HG03025 (cell line): ENCODE results near the gene ENTPD8.
"Not testable (repeated sequence)": the region's sequence is repeated elsewhere in the genome, so short reads cannot be mapped to it uniquely, and the experiment has no call there.

Experiments
- ATAC-seq: cut with Tn5 transposase; IDR thresholded peaks from one replicate; pipeline ENCODE4 v1.9.1; 2021; ENCODE audit warnings: mild to moderate bottlenecking, moderate library complexity; ENCODE audit not compliant: unreplicated experiment, low FRiP score

ENTPD8 gene

GRCh38 chr9:137459152-137459600, 18.0 kb upstream of the ENTPD8 start, which contains the start of gene NSMF:
NSMF (minus strand) TSS chr9:137459334; CDS start chr9:137459102, 232 bp downstream.
- peak; percentile 41 for ATAC-seq

GRCh38 chr9:137458194-137459151, 17.3 kb upstream of the ENTPD8 start:
- ATAC-seq: peak; percentile 12

- ATAC-seq: no peak
Observed at GRCh38 chr9:137457406-137458193, 16.4 kb upstream of the ENTPD8 start.

DNA sequence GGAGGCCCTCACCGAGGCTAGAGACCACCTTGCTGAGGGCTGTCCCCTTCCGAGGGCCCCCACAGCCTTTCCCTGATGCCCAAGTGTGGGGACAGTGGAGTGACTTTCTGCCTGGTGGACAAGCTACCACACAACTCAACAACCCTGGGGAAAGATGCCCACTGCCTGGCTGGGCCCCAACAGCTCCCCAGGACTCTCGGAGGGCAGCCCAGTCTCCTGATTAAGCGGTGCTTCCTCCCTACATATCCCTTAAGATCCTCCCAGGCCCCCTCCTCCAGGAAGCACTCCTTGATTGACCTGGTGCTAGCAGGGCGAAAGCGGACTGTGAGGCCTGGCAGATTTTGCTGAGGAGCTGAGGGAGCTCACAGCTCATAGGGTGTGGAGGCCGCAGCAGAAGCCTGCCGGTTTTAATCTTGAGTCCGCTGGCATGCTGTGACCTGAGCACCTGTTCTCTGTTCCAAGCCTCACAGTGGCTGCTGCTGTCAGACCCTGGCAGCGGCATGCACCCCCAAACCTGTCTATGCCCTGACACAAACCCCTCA, 15.8 kb upstream of the ENTPD8 start:
- ATAC-seq: no peak

- no peak for ATAC-seq
Observed at GRCh38 chr9:137456061-137456863, 15.1 kb upstream of the ENTPD8 start.

DNA sequence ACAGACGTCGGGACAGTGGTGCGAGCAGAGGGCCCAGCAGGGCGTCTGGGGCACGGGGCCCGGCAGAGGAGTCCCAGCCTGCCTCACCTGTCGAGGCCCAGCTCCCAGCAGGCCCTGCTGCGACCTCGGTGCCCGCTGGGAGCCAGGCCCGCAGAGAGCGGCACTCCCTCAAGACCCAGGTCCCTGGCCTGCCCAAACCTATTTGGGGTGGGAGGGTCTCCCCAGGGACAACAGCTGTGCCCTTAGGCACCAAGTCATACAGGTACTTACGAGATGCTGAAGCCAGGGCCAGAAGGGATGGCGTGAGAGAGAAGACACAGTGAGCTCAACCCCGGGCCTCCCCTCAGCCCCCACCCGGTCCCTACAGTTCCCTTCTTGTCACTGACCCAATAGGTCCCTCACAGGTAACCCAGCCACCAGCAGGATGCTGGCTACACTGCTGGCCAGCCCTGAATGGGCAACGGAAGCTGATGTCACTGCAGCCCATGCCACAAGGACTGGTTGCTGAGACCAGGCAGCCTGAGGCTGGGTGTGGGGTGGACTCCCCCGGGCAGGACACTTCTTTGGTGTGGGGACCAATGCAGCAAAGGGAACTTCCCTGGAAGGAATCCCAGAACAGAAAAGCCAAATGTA, 14.3 kb upstream of the ENTPD8 start:
- ATAC-seq: no peak

DNA sequence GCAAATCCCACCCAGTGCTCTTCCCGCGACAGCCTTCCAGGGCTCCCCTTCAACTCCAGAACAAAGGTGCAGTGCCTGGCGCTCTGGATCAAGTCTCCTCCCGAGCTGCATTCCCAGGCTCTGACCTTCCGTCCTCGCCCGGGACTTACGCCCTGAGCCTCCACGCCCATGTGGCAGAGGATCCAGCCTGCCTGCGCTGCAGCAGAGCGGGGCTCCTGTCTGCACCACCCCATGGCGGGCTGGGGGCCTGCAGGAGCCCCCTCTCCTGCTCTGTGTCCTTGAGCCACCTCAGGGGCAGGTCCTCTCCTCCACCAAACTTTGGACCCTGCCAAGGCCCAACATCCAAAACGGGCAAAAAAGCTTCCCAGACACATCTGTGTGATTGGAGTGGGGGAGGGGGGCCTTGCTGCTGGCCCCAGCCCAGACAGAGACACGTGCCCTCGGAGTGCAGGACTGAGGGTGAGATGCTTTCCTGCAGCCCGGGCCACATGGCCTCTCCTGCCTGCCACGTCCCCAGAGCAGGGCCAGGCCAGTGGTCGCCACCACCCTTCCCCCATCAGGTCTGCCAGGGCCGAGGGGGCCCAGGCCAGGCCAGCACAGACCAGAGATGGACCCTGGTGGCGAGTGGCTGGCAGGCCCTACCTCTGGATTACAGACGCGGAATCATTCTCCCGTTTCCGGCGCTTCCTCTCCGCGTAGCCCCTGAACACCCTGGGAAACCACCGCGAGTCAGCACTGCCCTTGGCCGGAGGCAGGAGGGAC, 13.6 kb upstream of the ENTPD8 start:
- no peak for ATAC-seq

DNA sequence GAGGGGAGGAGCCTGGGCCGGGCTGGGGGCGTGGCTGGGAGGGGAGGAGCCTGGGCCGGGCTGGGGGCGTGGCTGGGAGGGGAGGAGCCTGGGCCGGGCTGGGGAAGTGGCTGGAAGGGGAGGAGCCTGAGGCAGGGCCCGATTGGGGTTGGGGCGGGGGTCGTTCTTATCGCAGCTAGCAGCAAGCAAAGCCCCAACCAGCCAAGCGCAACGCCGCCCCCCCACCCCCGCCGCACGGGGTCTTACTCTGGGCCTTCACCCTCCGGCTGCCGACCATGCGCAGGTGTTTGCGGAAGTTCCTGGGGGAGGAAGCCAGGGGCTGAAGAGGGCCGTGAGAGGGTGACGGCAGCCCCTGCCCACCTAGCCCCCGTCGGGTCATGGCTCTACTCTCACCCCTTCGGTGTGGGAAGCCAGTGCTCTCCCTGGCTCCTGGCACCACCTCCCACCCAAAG, 13.0 kb upstream of the ENTPD8 start:
- no peak for ATAC-seq

DNA sequence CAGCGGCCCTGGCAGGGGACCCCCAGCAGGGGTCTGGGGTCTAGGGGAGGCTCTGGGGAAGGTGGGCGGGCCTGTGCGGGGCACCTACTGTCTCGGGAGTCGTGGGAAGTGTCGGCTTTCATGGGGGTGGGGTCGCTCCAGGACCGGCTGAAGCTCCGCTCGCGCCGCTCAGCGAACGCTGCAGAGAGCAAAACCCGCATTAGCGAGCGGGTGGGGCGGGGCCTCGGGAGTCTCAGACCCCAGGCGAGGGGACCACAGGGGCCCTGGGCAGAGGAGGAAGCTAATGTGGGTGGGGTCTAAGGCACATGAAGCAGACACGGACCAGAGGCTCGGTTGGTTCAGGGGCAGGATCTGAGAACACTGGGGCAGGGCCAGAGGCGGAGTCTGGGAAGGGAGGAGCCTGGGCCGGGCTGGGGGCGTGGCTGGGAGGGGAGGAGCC, 12.5 kb upstream of the ENTPD8 start:
- ATAC-seq: no peak

DNA sequence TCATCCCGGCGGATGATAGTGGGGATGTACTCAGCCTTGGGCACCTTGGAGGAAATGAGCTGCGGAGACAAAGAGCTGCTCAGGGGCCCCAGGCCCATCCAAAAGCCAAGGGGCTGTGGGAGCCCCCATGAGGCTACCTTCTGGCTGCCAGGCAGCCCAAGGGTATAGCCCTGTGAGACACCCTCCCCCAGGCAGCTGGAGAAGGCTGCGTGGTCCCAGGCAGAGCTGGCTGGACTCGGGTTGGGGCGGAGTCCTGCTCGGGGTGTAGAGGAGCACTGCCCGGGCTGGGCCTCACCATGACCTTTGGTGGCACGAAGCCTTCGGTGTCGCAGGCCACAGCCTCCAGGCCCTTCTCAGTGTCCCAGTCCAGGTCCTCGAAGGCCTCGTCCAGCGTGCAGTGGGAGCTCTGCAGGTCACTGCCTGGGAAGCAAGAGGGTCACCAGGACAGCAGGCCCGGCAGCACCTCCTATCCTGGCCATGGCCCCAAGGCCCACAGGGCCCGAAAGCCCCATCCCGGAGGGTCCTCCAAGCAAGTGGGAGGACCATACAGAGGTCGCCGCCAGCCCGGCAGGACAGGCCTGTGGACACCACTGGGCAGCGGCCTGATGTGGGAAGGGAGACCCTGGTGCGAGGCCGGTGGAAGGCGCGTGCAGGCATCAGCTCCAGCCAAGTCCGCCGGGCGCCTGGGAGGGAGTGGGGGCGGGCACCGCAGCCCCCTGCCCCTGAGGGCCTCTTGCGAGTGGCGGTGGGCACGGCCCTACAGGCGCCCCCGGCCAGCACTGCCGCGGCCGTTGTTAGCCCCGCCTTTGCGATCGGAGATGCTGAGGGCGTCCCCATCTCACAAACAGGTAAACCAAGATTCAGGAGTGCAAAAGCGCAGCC, 11.8 kb upstream of the ENTPD8 start:
- no peak for ATAC-seq

DNA sequence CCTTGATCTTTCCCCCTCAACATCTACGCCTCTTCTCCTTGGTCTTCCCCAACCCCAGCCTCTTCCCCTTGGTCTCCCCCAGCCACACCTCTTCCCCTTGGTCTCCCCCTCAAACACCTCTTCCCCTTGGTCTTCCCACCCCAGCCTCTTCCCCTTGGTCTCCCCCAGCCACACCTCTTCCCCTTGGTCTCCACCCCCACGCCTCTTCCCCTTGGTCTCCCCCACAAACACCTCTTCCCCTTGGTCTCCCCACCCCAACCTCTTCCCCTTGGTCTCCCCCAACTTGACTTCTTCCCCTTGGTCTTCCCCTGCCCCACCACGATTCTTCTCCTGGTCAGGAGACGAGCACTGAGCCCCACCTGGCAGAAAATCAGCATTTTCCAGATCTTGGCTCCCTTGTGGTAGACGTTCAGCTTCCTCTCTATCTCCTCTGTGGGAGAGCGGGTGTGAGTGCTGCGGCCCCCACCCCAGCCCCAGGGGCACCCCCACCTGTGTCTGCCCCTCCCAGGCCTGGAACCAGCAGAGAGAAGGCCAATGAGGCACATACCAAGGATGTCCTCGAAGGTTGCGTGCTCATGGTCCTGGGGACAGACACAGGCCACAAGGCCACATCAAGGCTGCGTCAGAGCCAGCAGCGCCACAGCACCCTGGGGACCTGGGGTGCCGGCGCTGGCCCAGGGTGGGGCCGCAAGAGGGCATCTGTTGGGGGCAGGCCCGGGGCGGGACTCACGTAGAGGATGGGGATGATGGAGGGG, 11.0 kb upstream of the ENTPD8 start:
- no peak for ATAC-seq

DNA sequence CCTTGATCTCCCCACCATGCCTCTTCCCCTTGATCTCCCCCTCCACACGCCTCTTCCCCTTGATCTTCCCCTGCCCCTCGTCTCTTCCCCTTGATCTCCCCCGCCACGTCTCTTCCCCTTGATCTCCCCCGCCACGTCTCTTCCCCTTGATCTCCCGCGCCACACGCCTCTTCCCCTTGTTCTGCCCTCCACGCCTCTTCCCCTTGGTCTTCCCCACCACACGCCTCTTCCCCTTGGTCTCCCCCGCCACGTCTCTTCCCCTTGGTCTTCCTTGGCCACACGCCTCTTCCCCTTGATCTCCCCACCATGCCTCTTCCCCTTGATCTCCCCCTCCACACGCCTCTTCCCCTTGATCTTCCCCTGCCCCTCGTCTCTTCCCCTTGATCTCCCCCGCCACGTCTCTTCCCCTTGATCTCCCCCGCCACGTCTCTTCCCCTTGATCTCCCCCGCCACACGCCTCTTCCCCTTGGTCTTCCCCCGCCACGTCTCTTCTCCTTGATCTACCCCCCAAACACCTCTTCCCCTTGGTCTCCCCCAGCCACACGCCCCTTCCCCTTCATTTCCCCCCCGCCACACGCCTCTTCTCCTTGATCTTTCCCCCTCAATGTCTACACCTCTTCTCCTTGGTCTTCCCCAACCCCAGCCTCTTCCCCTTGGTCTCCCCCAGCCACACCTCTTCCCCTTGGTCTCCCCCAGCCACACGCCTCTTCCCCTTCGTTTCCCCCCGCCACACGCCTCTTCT, 10.3 kb upstream of the ENTPD8 start:
- ATAC-seq: not testable (repeated sequence)

DNA sequence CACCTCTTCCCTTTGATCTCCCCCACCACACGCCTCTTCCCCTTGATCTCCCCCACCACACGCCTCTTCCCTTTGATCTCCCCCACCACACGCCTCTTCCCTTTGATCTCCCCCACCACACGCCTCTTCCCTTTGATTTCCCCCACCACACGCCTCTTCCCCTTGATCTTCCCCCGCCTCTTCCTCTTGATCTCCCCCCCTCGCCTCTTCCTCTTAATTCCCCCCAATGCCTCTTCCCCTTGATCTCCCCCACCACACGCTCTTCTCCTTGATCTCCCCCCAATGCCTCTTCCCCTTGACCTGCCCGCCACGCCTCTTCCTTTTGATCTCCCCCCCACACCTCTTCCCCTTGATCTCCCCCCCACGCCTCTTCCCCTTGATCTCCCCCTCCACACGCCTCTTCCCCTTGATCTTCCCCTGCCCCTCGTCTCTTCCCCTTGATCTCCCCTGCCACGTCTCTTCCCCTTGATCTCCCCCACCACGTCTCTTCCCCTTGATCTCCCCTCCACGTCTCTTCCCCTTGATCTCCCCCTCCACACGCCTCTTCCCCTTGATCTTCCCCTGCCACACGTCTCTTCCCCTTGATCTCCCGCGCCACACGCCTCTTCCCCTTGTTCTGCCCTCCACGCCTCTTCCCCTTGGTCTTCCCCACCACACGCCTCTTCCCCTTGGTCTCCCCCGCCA, 9.5 kb upstream of the ENTPD8 start:
- not testable (repeated sequence) for ATAC-seq

DNA sequence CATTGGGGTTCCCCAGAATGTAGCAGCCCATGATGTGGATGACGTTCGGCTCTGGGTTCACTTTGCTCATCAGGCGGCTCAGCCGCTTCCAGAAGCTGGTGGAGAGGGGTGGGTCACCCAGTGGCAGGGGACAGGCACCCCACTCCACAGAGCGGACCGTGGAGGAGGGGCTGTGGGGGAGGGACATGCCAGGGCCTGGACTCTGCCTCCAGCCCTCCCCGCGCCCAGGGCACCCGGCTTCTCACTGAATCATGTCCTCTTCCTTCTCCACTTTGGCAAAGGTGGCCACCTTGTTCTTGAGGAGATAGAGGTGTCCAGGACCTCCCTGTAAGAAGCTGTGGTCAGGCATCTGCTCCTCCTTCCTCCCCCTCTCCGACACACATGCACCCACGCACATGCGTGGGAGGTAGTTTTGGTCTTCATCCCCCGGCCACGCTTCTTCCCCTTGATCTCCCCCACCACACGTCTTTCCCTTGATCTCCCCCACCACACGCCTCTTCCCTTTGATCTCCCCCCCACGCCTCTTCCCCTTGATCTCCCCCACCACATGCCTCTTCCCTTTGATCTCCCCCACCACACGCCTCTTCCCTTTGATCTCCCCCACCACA, 8.9 kb upstream of the ENTPD8 start:
- ATAC-seq: no peak

GRCh38 chr9:137449081-137449844, 8.1 kb upstream of the ENTPD8 start:
- no peak for ATAC-seq
